Astrocyte of the spinal cord (primary cell): Measurements from ENCODE around the gene PKP4.

Experiments
- DNase-seq: peaks from one replicate; pipeline ENCODE4 v3.0.0; 2011; ENCODE audit warnings: low read depth, low spot score
- H3K4me3 ChIP-seq: 2 replicates; pipeline ENCODE4 v1.5.1; 2011; ENCODE audit warnings: low read depth, mild to moderate bottlenecking, low read length, moderate library complexity
- in situ Hi-C: cut with HindIII; loops from 2 replicates; pipeline ENCODE4 v1.10.0; 2017; ENCODE audit warnings: low sequenced_read_pairs
- TF ChIP-seq, protein P1 (sequence below): IDR thresholded peaks from 2 replicates; pipeline ENCODE4 v1.5.1; 2012; ENCODE audit warnings: low read depth, mild to moderate bottlenecking, low read length, inconsistent platforms

The PKP4 gene

GRCh38 chr2:158620656-158621055 lies 163.9 kb downstream of the PKP4 start:
- in situ Hi-C loops: no loop called here
- no peak for DNase-seq
- no peak overlapping the region for H3K4me3 ChIP-seq
- TF ChIP-seq, protein P1, sequence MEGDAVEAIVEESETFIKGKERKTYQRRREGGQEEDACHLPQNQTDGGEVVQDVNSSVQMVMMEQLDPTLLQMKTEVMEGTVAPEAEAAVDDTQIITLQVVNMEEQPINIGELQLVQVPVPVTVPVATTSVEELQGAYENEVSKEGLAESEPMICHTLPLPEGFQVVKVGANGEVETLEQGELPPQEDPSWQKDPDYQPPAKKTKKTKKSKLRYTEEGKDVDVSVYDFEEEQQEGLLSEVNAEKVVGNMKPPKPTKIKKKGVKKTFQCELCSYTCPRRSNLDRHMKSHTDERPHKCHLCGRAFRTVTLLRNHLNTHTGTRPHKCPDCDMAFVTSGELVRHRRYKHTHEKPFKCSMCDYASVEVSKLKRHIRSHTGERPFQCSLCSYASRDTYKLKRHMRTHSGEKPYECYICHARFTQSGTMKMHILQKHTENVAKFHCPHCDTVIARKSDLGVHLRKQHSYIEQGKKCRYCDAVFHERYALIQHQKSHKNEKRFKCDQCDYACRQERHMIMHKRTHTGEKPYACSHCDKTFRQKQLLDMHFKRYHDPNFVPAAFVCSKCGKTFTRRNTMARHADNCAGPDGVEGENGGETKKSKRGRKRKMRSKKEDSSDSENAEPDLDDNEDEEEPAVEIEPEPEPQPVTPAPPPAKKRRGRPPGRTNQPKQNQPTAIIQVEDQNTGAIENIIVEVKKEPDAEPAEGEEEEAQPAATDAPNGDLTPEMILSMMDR: no peak

- in situ Hi-C loops: no loop called here
- DNase-seq: no peak
- TF ChIP-seq, protein P1: no peak
- H3K4me3 ChIP-seq: no peak overlapping the region
Observed at GRCh38 chr2:158624071-158624667, 167.4 kb downstream of the PKP4 start.

DNA sequence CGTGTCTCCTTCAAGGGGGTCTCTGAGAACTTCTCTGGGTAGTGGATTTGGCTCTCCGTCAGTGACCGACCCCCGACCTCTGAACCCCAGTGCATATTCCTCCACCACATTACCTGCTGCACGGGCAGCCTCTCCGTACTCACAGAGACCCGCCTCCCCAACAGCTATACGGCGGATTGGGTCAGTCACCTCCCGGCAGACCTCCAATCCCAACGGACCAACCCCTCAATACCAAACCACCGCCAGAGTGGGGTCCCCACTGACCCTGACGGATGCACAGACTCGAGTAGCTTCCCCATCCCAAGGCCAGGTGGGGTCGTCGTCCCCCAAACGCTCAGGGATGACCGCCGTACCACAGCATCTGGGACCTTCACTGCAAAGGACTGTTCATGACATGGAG lies 168.2 kb downstream of the PKP4 start:
- H3K4me3 ChIP-seq: no peak overlapping the region
- DNase-seq: no peak
- in situ Hi-C loops: no loop called here
- TF ChIP-seq, protein P1: no peak

DNA sequence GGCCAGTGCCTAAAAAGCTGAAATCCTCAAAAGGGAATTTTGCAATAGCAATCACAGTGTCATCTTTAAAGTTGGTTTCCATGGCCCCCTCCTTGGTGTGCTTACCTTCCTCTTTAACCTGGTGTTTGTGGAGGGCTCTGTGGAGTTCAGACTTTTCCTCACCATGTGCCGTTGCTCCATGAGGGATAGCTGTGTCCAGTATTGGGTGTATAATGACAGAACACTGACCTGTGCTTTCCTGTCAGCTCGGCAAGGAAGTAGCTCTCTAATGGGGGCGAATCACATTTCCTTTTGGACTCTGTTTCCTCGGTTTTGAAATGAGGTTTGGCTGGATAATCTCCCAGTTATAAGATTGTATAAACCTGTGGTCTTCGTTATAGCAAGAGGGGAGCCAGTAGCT lies 172.4 kb downstream of the PKP4 start:
- in situ Hi-C loops: no loop called here
- no peak overlapping the region for H3K4me3 ChIP-seq
- no peak for DNase-seq
- TF ChIP-seq, protein P1: no peak

DNA sequence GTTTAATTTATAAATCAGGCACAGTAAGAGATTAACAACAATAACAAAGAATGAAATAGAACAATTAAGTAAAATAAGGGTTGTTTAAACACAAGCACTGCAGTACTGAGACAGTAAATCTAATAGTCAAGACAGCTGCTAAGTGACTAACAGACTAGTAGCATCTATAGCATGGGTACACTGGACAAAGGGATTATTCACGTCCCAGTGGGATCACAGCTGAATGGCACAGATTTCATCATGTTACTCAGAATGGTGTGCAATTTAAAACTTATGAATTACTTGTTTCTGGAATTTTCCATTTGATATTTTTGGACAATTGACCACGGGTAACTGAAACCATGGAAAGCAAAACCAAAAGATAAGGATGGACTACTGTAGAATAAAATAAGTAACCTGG lies 176.5 kb downstream of the PKP4 start:
- no peak for DNase-seq
- TF ChIP-seq, protein P1: no peak
- in situ Hi-C loops: no loop called here
- no peak overlapping the region for H3K4me3 ChIP-seq

- in situ Hi-C loops: no loop called here
- TF ChIP-seq, protein P1: no peak
- no peak for DNase-seq
- no peak overlapping the region for H3K4me3 ChIP-seq
Observed at GRCh38 chr2:158634627-158635026, 177.9 kb downstream of the PKP4 start.
